Uterus (tissue), 4 donors: ENCODE results near the gene CFAP70. TPM values are rescaled to one million over a fixed set of nuclear protein-coding genes. Genes with fewer than 3 reads are reported as not detected.
"Not testable (repeated sequence)": the region's sequence is repeated elsewhere in the genome, so short reads cannot be mapped to it uniquely, and the experiment has no call there.

Source experiments
- DNase-seq, 2 donors: peaks; one replicate each; pipeline ENCODE4 v3.0.0-alpha.2; 2019 to 2020
- H3K27ac ChIP-seq, 2 donors: fragments of 200-600 bp; sonication (generic); 1 replicate in 1 of 2; 2 replicates in 1 of 2; pipeline ENCODE4 v1.5.1; 2016 to 2018
- H3K27me3 ChIP-seq, 2 donors: fragments of 200-600 bp; sonication (generic); one replicate each; pipeline ENCODE4 v1.5.1; 2018 to 2019; ENCODE audit warnings: control low read depth in 1 of 2
- H3K36me3 ChIP-seq, 2 donors: fragments of 200-600 bp; sonication (generic); one replicate each; pipeline ENCODE4 v1.5.1; 2019; ENCODE audit warnings: control low read depth in 1 of 2
- H3K4me1 ChIP-seq, 2 donors: fragments of 200-600 bp; sonication (generic); one replicate each; pipeline ENCODE4 v1.5.1; 2018 to 2019; ENCODE audit warnings: control low read depth in 1 of 2
- H3K4me3 ChIP-seq, 2 donors: fragments of 200-600 bp; sonication (generic); 1 replicate in 1 of 2; 2 replicates in 1 of 2; pipeline ENCODE4 v1.5.1; 2018 to 2019; ENCODE audit warnings: mild to moderate bottlenecking in 1 of 2
- H3K9me3 ChIP-seq, 2 donors: fragments of 200-600 bp; sonication (generic); one replicate each; pipeline ENCODE4 v1.5.1; 2019; ENCODE audit warnings: control low read depth in 1 of 2
- CTCF ChIP-seq, 4 experiments: fragments of 200-600 bp in 2 of 4; fragments of 450-650 bp in 2 of 4; sonication (generic) in 2 of 4; IDR thresholded peaks; one replicate each; pipeline ENCODE4 v1.5.1; 2016 to 2019; ENCODE audit warnings: antibody characterized with exemption in 4 of 4, mild to moderate bottlenecking in 2 of 4, moderate library complexity in 1 of 4
- POLR2A ChIP-seq, 2 donors: fragments of 450-650 bp; IDR thresholded peaks; one replicate each; pipeline ENCODE4 v1.6.1; 2016; ENCODE audit warnings: antibody characterized with exemption in 2 of 2, mild to moderate bottlenecking in 1 of 2, moderate library complexity in 1 of 2
- intact Hi-C: fragments of 100-400 bp; cut with DNase I; formaldehyde crosslinking; loops from one replicate; pipeline ENCODE4 v1.15.1; 2023; ENCODE audit warnings: low total_unique reads
- total RNA-seq, 4 donors: library from RNA; depleted of rRNA in 3 of 4; stranded (reverse); fragments of >200 nt in 3 of 4; gene quantifications; one replicate each; pipeline versions ENCODE4 v1.1.0 to v1.2.4, GENCODE V29; 2014 to 2023
- donor health status: DM: yes; HTN: yes; CAD: no.

The CFAP70 gene
- total RNA-seq, 4 donors from 2014 or later = 1.5 to 11.3 (median 3.0) TPM

- Histone ChIP-seq H3K27ac (no peak overlapping the region), H3K4me3 (no peak overlapping the region), H3K9me3 (no peaks in the 10 kb centered on the region), H3K4me1 (no peaks in the 10 kb centered on the region), H3K27me3 (no peaks in the 10 kb centered on the region), H3K36me3 (no peaks in the 10 kb centered on the region)
- intact Hi-C loops = no loop called here
- no peak for DNase-seq
- TF ChIP-seq CTCF (IDR thresholded peaks at IDR 0.05) (no peak), POLR2A (IDR thresholded peaks at IDR 0.05) (no peak)
Measured at GRCh38 chr10:73340121-73340520, 18.5 kb downstream of the CFAP70 start.

- no peak for DNase-seq
Measured at GRCh38 chr10:73339436-73339835, 19.2 kb downstream of the CFAP70 start.

GRCh38 chr10:73338801-73339368 is 19.8 kb downstream of the CFAP70 start:
- no peaks in the 10 kb centered on the region for H3K36me3 ChIP-seq
- intact Hi-C loops = no loop called here

More at GRCh38 chr10:73339436-73339835, 19.2 kb downstream of the CFAP70 start:
- Histone ChIP-seq H3K4me1 (no peaks in the 10 kb centered on the region), H3K36me3 (no peaks in the 10 kb centered on the region), H3K27ac (no peak overlapping the region), H3K4me3 (no peak overlapping the region), H3K27me3 (no peaks in the 10 kb centered on the region), H3K9me3 (no peaks in the 10 kb centered on the region)
- intact Hi-C loops = no loop called here
- no peak for TF ChIP-seq POLR2A (IDR thresholded peaks at IDR 0.05)
- TF ChIP-seq CTCF (IDR thresholded peaks at IDR 0.05) = no peak

GRCh38 chr10:73333202-73333601 is 25.5 kb downstream of the CFAP70 start:
- Histone ChIP-seq H3K27ac (no peak overlapping the region), H3K4me1 (no peaks in the 10 kb centered on the region), H3K36me3 (no peaks in the 10 kb centered on the region), H3K9me3 (no peaks in the 10 kb centered on the region), H3K27me3 (no peaks in the 10 kb centered on the region), H3K4me3 (no peak overlapping the region)
- TF ChIP-seq CTCF (IDR thresholded peaks at IDR 0.05) = no peak
- no peak for TF ChIP-seq POLR2A (IDR thresholded peaks at IDR 0.05)
- intact Hi-C loops = no loop called here
- DNase-seq = no peak

More at GRCh38 chr10:73338801-73339368, 19.8 kb downstream of the CFAP70 start:
- Histone ChIP-seq H3K4me3 (no peak overlapping the region), H3K9me3 (no peaks in the 10 kb centered on the region), H3K27me3 (no peaks in the 10 kb centered on the region), H3K27ac (no peak overlapping the region), H3K4me1 (no peaks in the 10 kb centered on the region)
- TF ChIP-seq POLR2A (IDR thresholded peaks at IDR 0.05) (no peak), CTCF (IDR thresholded peaks at IDR 0.05) (no peak)
- no peak for DNase-seq

- Histone ChIP-seq H3K27ac (no peak overlapping the region), H3K9me3 (no peaks in the 10 kb centered on the region), H3K4me3 (no peak overlapping the region), H3K4me1 (no peaks in the 10 kb centered on the region), H3K36me3 (no peaks in the 10 kb centered on the region), H3K27me3 (no peaks in the 10 kb centered on the region)
- no peak for DNase-seq
- intact Hi-C loops = no loop called here
- TF ChIP-seq CTCF (IDR thresholded peaks at IDR 0.05) = no peak
- TF ChIP-seq POLR2A (IDR thresholded peaks at IDR 0.05) = no peak
Measured at GRCh38 chr10:73332379-73332778, 26.3 kb downstream of the CFAP70 start.

- H3K4me1 ChIP-seq, H3K27ac ChIP-seq, H3K4me3 ChIP-seq, intact Hi-C loops, H3K27me3 ChIP-seq, DNase-seq, H3K36me3 ChIP-seq, H3K9me3 ChIP-seq: not testable (repeated sequence)
Measured at GRCh38 chr10:73328523-73328922, 30.1 kb downstream of the CFAP70 start.

- H3K4me3 ChIP-seq, H3K27ac ChIP-seq, H3K4me1 ChIP-seq, intact Hi-C loops, DNase-seq, H3K9me3 ChIP-seq, H3K27me3 ChIP-seq, H3K36me3 ChIP-seq: not testable (repeated sequence)
Measured at GRCh38 chr10:73325290-73325689, 33.4 kb downstream of the CFAP70 start.

- H3K4me3 ChIP-seq = not testable (repeated sequence)
Measured at GRCh38 chr10:73323582-73323981, 35.1 kb downstream of the CFAP70 start.

More at GRCh38 chr10:73323582-73323981, 35.1 kb downstream of the CFAP70 start:
- H3K4me1 ChIP-seq, DNase-seq, intact Hi-C loops, H3K27ac ChIP-seq, H3K9me3 ChIP-seq, H3K27me3 ChIP-seq, H3K36me3 ChIP-seq: not testable (repeated sequence)
